Activated CD4-positive, alpha-beta T cell treated with anti-CD3 and anti-CD28 coated beads, Interleukin-2, amount 50 U/mL, for 16 hours (primary cell): ENCODE data around the gene CCR5.
A peak's percentile ranks its signal among the peaks of the same experiment; 100 is the strongest.
"Not testable (repeated sequence)": the region's sequence is repeated elsewhere in the genome, so short reads cannot be mapped to it uniquely, and the experiment has no call there.

ENCODE experiments used
- DNase-seq: peaks from one replicate; pipeline ENCODE4 v3.0.0-alpha.2; 2020

Gene CCR5

DNA sequence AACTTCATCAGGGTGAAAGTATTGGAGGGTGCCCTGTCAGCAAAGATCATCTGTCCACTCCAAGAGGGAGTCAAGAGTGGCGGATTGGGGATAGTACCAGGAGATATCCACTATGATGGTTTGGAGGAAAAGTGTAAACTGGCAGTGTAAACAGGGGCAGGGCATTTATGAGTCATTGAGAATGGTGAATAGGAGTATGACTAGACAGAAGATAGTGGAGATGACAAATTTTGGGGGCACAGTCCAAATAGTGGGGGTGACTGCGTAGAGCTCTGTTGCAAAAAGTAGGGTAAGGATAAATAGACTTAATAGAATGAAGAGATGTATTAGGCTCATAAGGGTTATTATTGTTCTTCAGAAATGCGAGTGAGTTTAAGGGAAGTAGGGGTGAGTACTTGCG is 18.1 kb downstream of the CCR5 start:
- not testable (repeated sequence) for DNase-seq

GRCh38 chr3:46389306-46389705 is 18.6 kb downstream of the CCR5 start:
- no peak for DNase-seq

- not testable (repeated sequence) for DNase-seq
Observed at GRCh38 chr3:46391526-46391925, 20.8 kb downstream of the CCR5 start.

DNA sequence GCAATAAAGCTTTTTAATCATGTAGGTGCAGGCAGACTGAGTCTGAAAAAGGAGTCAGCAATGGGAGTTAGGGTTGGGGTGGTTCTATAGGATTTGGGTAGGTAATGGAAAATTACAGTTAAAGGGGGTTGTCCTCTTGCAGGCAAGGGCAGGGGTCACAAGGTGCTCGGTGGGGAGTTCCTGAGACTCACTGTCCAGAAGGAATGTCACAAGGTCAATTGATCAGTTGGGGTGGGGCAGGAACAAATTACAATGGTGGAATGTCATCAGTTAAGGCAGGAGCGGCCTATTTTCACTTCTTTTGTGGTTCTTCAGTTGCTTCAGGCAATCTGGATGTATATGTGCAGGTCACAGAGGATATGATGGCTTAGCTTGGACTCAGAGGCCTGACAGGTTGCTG is 22.3 kb downstream of the CCR5 start:
- no peak for DNase-seq

- DNase-seq: no peak
Observed at GRCh38 chr3:46393554-46394434, 23.0 kb downstream of the CCR5 start.

DNA sequence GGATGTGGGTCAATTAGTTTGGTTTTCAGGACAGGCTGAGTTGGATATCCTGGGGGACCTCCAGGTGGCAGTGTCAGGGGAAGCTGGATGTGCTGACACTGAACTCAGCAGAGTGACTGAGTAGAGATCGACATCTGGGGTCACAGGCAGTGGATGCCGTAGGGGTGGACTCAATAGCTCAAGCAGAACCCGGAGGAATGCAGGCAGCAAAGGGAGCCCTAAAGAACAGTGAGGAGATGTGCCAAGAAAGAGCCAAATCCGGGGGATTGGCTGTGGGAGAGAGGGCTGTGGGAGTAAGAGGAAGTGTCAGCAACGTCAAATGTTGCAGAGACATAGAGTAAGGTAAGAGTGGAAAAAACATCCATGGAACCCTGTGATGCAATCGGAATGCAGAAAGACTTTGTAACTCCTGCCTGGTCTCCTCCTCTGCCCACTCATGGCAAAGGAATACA is 24.5 kb downstream of the CCR5 start:
- DNase-seq: no peak

DNA sequence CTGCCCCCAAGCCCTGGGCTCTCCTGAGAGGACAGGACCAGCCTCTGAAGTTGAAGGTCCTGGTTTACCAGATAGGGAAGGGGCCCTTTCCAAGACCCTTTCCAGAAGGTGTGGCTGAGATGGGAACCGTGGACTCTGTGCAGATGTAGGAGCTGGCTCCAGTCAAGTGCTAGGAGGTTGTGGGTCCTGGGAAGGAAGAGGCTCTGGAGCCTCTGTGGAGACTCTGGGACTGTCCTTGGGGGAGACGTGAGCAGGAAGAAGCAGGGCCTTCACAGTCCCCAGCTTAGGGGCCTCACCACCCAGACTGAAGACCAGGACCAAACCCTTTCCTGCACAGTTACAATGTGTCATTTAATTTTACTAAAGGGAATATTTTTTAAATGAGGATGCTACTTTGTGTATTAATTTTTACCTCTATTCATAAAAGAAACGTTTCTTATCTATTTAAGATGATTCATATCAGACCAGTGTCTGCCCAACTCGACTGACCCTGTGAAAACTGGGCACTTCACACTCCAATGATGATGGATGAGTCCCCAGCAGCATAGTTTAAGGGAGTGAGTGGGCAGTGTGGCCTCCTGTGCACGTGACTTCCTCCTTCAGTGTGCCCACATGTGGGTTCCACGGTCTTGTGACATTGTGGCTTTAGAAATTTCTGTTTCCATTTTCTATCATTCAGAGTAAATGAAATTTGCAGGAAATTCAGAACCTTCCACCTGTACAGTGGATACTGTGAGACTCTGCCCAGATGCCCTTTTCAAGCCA is 25.2 kb downstream of the CCR5 start:
- no peak for DNase-seq

DNA sequence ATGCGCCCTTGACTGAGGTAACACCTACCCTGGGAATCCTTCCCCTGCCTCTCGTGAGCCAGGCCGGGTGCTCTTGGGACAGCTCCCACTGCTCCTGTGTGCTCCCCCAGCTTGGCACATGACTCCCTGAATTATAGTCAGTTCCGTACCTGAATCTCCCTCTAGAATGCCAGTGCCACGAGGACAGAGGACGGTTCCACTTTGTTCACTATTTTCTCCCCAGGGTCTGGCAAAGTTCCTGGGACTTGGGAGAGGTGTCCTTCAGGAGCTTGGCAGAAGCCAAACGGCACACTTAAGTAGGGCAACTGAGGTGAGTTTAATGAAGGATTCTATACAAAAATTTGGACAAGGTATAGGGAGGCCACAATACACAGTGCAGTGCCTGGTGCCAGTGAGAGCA is 26.4 kb downstream of the CCR5 start:
- DNase-seq: no peak

GRCh38 chr3:46398186-46398955 is 27.6 kb downstream of the CCR5 start:
- DNase-seq: no peak

DNA sequence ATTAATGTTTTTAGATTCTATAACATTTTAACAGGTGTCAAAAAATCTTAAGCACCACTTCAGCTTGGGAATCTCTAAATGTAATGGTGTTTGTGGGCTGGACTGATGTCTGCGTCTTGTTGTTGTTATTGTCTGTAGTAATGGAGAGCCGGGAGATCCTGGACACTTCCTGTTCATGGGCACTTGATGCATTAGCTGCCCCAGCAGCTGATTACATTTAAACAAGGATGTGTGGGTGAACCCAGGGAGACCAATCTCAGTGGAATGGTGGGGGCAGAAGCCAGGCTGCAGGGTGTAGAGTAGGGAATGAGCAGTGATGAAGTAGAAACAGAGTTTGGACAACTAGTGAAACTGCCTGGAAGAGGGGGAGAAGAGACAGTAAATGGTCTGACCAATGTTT is 28.4 kb downstream of the CCR5 start:
- no peak for DNase-seq

DNA sequence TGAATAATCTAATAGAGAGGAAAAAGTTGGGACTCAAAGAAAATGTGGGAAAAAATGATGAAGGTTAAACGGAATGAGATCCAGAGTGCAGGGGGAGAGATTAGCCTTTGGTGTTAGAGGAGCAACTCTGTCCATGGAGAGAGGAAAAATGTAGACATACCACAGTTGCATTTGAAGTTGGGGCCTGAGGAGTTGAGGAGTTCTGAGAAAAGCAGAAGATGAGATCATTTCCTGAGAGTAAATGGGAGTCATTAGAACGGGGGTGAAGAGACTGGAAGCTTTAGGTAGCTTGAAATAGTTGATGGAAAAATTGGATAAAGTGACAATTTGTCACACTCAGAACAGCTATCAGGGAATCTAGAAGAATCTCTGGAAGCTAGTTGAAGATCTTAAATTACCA is 28.8 kb downstream of the CCR5 start:
- DNase-seq: no peak

DNA sequence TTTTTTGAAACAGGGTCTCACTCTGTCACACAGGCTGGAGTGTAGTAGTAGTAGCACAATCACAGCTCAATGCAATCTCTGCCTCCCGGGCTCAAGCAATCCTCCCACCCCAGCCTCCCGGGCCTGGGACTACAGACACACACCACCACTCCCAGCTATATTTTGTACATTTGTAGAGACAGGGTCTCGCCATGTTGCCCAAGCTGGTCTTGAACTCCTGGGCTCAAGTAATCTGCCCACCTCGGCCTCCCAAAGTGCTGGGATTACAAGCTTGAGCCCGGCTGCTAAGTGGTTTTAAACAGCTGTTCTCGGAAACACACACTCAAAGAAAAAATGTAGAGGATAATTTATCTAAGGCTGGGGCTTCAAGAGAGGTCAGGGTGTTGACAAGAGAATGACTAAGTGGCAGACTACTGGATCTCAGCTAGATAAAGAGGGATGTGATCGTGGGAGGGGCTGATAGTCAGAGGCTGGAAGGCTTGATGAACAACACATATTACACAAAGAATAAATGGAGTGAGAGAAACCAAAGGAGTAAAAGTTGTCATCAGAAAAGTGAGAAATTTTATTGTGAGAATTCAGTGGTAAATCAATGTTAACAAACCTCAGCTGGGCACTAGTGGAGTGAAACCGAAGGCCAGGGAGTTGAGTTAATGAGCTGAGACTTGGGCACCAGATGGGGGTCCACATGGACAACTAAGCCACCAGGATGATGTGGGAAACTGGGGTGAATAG is 29.4 kb downstream of the CCR5 start:
- no peak for DNase-seq

DNA sequence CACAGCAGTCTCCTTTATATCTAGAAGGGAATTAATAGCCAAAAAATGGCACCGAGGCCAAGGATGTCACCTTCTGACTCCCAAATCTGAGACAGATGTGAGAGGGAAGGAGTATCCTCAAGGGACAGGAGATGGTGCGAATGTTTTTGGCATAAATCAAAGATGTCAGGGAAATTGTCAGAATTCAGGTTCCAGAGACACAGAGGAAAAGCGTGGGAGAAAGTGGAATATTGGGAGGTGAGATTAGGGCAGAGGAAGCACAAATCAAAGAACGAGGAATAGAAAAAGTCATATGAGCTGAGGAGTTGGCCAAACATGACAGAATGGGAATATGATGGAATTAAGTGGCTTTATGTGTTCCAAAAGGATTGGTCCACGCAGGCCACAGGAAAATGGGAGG is 30.1 kb downstream of the CCR5 start:
- DNase-seq: no peak

GRCh38 chr3:46401579-46401978 is 30.8 kb downstream of the CCR5 start:
- no peak for DNase-seq

DNA sequence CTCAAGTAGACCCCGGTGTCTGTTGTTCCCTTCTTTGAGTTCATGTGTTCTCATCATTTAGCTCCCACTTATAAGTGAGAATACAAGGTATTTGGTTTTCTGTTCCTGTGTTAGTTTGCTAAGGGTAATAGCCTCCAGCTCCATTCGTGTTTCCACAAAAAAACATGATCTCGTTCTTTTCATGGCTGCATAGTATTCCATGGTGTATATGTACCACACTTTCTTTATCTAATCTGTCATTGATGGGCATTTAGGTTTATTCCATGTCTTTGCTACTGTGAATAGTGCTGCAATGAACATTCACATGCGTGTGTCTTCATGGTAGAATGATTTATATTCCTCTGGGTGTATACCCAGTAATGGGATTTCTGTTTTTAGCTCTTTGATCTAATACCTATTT is 32.2 kb downstream of the CCR5 start:
- not testable (repeated sequence) for DNase-seq

DNA sequence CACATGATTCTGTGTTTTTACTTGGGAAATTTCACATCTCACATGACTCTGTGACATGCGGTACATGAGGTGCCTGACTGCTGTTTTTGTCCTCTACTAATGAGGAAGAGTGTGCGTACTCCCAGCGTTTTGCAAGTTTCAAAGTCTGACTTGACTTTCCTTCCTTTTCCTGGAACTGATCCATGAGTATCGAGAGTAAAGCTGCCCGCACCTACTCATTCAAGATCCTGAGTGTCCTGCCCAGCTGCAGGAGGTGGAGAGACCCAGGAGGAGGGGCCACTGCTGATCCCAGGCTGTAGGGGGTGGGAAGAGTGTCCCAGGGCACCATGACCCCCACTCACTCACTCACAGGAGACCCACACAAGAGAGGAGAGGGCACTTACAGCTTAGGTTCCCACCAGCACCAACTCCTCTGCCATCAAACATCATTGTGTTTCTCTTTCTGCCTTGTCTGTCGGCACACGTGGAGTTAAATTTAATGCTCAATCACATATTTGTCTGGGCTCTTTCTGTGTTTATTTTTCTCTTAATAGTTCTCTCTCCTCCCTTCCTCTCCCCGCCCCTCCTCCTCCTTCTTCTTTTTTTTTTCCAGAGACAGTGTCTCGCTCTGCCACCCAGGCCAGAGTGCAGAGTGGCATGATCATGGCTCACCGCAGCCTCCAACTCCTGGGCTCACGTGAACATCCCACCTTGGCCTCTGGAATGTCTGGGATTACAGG is 34.7 kb downstream of the CCR5 start:
- no peak for DNase-seq

DNA sequence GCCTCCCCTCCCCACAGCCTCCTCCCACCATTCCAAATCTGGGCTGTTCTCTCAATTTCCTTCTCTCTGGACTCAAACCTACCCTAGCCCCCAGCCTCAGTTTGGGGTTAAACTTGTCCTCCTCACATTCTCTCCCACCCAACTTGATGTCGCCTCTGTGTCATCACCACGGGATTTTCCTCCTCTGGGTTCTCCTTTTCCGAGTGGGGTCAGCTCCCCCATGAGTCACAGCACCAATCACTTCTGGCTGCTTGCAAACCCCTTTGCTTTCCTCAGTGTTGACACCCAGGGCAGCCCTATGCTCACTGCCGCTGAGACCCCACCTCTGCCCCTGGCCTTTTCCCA is 35.7 kb downstream of the CCR5 start:
- no peak for DNase-seq

- DNase-seq: peak; percentile 51
Observed at GRCh38 chr3:46406788-46407611, 36.3 kb downstream of the CCR5 start, which contains the start of the genes CCR5AS and CCRL2. CCR5AS (minus strand) TSS chr3:46407066. CCRL2 (plus strand) TSS chr3:46407259; CDS start chr3:46408080, 821 bp downstream.

- DNase-seq: no peak
Observed at GRCh38 chr3:46407970-46408369, 37.2 kb downstream of the CCR5 start.

DNA sequence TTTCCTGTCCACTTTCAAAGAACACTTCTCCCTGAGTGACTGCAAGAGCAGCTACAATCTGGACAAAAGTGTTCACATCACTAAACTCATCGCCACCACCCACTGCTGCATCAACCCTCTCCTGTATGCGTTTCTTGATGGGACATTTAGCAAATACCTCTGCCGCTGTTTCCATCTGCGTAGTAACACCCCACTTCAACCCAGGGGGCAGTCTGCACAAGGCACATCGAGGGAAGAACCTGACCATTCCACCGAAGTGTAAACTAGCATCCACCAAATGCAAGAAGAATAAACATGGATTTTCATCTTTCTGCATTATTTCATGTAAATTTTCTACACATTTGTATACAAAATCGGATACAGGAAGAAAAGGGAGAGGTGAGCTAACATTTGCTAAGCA is 38.1 kb downstream of the CCR5 start:
- DNase-seq: no peak
